Measurements from ENCODE around the gene MYO1G. TPM values are rescaled to one million over a fixed set of nuclear protein-coding genes. Genes with fewer than 3 reads are reported as not detected.

Gene MYO1G
- polyA plus RNA-seq, 1 of the 3 experiments (the other 2 are of a cell fraction) = 0.05 TPM

GRCh38 chr7:44958645-44959344 is 20.0 kb downstream of the MYO1G start:
- TF ChIP-seq IRF3 (IDR thresholded peaks at IDR 0.05; ENCODE audit: low read depth, low read length) (no peak), RCOR1 (IDR thresholded peaks at IDR 0.05; ENCODE audit: low read length) (no peak), MAX (IDR thresholded peaks at IDR 0.05; ENCODE audit: low read depth) (no peak), NFIC (IDR thresholded peaks at IDR 0.05; ENCODE audit: borderline replicate concordance) (no peak), YY1 (IDR thresholded peaks at IDR 0.05; ENCODE audit: low read depth) (no peak), MXI1 (IDR thresholded peaks at IDR 0.05; ENCODE audit: low read depth, low read length) (no peak), ZBTB33 (IDR thresholded peaks at IDR 0.05; ENCODE audit: borderline replicate concordance, low read depth) (no peak), CTCF (IDR thresholded peaks at IDR 0.05) (no peak), JUND (IDR thresholded peaks at IDR 0.05) (no peak), POLR2AphosphoS5 (IDR thresholded peaks at IDR 0.05; ENCODE audit: low read depth, low read length) (no peak), ELF1 (IDR thresholded peaks at IDR 0.05) (no peak)
- POLR2A ChIA-PET = no interaction called here

More at GRCh38 chr7:44958645-44959344, 20.0 kb downstream of the MYO1G start:
- H3K4me1 ChIP-seq (ENCODE audit: control insufficient read depth in 1 of 2, insufficient read depth in 2 of 2, low read depth in 1 of 2, low read length in 1 of 2) = no peaks in the 10 kb centered on the region; a peak in 1 of 4 replicates
- no peak overlapping the region for H2AFZ ChIP-seq (ENCODE audit: low read depth)
- H3K79me2 ChIP-seq (ENCODE audit: insufficient read depth) = no peaks in the 10 kb centered on the region
- no peaks in the 10 kb centered on the region for H4K20me1 ChIP-seq (ENCODE audit: insufficient read depth)
- H3K27ac ChIP-seq (ENCODE audit: low read depth in 2 of 2, low read length in 1 of 2) = no peak overlapping the region
- CTCF ChIA-PET = no interaction called here
- no peaks in the 10 kb centered on the region for H3F3A ChIP-seq (replicated peaks; ENCODE audit: insufficient read depth)
- no peaks in the 10 kb centered on the region; the same call in 1 of the 2 replicates for H3K27me3 ChIP-seq (ENCODE audit: insufficient read depth)
- no peaks in the 10 kb centered on the region for H3K9me3 ChIP-seq
- H3K36me3 ChIP-seq (replicated peaks in 1 of 2; ENCODE audit: control insufficient read depth in 1 of 2, insufficient read depth in 2 of 2, low read length in 1 of 2) = no peaks in the 10 kb centered on the region
- H3K9ac ChIP-seq = no peak overlapping the region
- no peaks in the 10 kb centered on the region for H3K9me2 ChIP-seq
- H3K4me3 ChIP-seq (ENCODE audit: low read depth in 2 of 2, low read length in 1 of 2) = no peak overlapping the region
- WGBS (ENCODE audit: low lambda C conversion rate) = 56% methylated on average over 8 of the region's 8 CpGs
- peak; percentile 17 for DNase-seq
- no peak overlapping the region for H3K4me2 ChIP-seq
